HG03342 (cell line): ENCODE measurements around the gene RASSF8.

ENCODE experiments used
- ATAC-seq: cut with Tn5 transposase; IDR thresholded peaks from one replicate; pipeline ENCODE4 v1.9.1; 2021; ENCODE audit warnings: mild to moderate bottlenecking, moderate library complexity; ENCODE audit not compliant: unreplicated experiment

The RASSF8 gene

DNA sequence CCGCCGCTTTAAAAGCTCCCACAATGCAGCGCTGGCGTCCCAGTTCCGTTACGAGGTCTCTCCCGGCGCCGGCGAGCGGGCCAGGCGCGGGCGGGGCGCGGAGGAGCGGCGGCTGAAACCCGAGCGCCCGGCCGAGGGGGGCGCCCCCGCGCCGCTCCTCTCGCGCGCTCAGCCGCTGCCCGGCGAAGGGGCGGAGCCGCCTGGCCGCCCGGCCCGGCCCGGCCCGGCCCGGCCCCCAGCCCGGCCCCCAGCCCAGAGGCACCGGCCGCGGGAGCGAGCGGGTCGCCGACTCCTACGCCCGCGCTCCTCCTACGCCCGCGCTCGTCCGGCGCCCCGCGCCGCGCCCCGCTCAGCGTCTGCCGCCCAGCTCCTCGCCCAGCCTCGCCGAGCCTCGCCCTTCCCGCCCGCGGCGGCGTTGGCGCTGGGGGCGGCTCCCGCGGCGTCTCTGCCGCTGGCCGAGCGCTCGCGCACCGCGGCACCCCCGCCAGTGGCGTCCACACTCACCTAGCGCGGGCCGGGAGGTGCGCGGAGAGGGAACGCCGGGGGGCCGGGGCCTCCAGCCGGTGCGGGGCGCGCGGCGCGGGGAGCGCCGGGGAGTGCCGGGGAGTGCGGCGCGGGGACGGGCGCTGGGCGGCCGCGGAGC, at the start of gene RASSF8:
Gene RASSF8 (plus strand): TSS at position 255 of the 643 bp plus-strand sequence. CDS start 96,662 bp downstream, outside the sequence.
- ATAC-seq, result peak; percentile 79

DNA sequence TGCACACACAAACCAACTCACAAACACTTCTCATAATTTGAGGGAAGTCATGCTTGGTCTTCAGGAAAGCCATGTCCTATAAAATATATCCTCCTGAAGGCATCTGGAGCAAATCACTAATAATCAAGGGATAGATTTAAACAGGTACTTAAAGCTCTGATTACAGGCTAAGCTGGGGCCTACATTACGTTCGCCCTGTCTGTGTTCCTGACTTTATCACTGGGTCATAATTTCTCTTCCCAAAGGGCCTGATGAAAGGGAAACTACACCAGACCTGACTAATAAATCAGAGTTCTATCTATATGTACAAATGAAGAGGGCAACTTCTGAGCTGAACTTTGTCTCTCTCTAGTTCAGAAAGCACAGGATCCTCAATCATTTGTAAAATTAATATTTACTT, 43.9 kb upstream of the RASSF8 start:
- ATAC-seq, result no peak

DNA sequence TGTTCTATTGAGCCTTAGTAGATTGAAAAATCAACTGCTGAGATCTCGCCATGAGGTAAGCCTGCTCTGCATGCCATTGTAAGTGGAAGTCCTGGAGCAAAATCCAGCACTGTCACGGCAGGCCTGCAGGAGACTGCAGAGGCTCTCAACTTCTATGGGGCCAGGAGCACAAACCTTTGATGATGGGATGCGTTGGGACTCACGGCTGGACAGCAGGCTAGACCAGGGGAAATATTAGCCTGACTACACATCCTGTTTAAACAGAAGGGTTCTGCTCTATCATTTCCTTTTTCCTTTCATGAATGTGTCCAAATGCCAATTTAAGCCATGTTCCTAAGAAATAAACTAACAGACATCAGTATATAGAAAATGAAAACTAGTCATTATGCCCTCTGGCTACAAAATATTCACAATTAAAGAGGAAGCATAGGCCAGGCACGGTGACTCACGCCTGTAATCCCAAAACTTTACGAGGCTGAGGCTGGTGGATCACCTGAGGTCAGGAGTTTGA, 33.9 kb upstream of the RASSF8 start:
- no peak for ATAC-seq

DNA sequence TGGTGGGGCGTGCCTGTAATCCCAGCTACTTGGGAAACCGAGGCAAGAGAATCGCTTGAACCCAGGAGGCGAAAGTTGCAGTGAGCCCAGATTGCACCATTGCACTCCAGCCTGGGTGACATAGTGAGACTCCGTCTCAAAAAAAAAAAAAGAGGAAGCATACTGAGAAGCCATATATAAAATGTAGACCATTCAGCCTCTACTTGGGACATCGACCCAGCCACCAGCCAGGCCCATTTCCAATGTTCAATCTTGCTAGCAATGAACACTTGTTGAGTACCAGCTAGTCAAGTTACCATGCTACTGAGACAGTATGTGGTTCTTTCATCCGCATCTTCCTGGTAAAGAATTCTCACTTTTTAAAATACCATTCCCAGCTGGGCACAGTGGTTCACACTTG, 33.4 kb upstream of the RASSF8 start:
- ATAC-seq, result no peak

DNA sequence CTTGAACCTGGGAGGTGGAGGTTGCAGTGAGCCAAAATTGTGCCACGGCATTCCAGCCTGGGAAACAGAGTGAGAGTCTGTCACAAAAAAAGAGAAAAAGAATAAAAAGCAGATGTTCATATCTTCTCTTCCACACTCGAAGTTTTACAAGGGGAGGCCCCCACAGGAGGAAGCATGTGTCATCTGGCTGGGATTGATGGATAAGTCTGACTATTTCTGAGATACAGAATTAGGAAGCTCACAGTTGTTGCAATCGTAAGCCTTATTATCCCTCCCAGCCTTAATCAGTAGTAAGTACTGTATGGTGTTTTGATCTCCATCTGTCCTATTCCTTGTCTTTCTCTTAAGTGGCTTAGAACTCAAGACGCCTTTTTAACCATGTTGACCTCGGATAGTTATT, 31.9 kb upstream of the RASSF8 start:
- no peak for ATAC-seq

- no peak for ATAC-seq
Observed at GRCh38 chr12:25929142-25929541, 29.3 kb upstream of the RASSF8 start.

DNA sequence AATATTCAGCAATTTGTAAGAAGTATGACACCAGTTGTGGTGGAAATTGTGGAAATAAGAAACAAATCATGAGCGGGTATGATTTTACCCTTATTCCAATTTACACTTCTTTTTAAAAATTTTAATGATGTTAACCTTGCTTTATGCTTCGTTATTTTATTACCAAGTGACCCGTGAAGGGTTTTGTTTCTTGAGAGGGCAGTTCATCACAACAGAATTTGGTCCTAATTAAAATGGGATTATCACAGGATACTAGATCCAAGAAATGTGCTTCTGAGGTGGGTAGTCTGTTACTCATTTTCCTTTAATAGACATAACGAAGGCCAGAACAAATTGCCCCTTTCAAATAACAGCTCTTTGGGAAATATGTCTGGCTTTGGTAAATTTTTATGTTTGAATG, 25.5 kb upstream of the RASSF8 start:
- no peak for ATAC-seq

DNA sequence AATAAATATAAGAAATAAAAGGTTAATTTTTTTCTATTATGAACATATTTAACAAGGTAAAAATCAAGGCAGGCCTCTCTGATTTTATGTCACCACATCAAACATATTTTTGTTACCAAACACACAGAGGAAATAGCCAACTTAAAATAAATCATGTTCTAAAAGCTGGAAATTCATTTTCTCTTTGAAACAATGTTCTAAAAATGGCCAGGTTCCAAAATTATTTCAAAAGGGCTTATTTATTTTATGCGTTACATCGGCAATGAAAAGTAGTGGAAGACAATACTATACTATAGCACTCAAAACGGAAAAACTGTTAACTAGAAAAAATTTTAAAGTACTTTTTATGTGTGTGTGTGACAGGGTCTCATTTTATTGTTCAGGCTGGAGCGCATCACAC, 24.0 kb upstream of the RASSF8 start:
- no peak for ATAC-seq

DNA sequence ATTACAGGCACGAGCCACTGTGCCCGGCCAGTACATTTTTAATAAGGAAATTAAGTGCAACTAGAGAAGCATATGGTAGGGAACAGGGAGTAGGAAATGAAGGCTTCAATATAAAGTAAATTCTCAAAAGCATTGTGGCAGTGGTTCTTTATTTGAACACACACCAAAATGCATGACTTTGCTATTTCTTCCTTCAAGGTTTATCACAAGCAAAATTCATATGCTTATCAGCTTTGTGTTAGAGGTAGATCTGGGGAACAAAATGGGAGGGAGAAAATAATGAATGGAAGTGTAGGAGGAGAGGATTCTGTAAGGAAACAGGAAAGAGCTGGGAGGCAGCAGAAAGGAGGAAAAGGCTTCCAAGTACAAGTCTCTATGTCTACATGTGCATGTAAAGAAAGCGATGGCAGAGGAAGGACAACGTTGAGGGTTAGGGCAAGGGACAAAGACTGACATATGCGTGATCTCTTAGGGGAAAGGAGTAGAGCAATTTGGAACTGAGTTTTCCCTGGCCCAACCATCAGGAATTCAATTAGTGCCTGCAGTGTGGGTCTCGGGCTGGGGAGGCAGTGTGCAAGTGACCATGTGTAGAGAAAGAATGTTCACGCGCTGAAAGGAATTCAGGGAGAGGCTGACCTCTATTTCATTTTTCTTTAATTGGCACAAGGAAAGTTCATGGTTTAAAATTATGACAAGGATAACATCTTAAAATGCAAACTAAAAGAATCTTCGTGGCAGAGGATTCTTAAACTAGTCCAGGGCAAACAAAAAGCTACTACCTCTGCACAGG, 22.9 kb upstream of the RASSF8 start:
- ATAC-seq, result no peak

GRCh38 chr12:25937096-25937495, 21.4 kb upstream of the RASSF8 start:
- ATAC-seq, result no peak

DNA sequence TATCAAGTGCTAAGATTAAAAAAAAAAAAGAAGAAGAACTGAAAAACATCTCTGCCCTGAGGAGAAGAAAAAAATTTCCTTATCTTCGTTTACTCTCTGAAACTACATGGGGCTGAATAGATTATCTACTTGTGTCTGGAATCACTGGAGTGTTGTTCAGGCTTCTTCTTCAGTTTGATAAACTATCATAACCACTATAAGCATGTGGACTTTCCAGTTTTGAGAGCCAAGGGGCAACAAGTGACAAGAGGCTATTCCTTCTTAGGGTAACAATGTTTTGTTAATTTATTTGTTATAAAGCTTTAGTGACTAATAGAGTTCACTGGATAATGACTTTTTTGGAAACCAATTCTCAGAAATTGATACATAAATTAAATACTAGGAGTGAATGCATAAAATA, 19.9 kb upstream of the RASSF8 start:
- ATAC-seq, result no peak

- no peak for ATAC-seq
Observed at GRCh38 chr12:25939606-25940005, 18.9 kb upstream of the RASSF8 start.

DNA sequence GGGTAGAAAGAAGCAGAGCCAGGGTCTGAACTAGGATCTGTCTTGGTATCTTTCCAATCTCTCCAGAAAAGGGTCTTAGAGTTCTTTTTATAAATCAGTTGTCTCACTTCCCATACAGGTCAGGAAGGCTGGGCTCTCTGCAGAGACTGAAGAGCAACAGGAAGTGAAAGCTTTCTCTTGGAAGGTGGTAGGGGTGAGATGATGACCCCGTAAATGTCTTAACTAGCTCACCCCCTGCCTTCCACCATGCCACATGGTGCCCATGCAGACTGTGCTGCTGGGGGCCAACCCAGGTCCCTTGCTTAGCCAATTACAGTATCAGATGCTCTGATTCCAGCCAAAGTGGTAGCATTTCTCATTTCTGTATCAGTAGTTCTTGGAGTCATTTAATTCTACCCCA, 17.6 kb upstream of the RASSF8 start:
- ATAC-seq, result no peak

GRCh38 chr12:25942709-25943108, 15.8 kb upstream of the RASSF8 start:
- ATAC-seq, result no peak

DNA sequence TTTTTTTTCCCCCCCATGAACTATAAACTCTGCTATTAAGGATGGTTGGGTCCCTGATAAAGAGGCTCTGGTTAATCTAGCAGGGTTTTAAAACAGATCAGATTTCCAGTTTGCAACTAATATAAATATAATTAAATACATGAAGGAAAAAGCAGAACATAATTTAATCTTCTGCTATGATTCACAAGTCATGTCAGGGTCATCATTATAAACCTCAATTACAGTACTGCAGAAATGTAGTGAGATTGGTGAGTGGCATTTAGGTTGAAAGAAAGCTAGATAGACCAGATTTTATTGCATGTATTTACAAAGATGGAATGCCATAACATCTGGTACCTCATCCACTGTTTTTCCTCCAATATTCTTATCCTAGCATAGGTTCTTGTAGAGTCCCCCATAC, 14.5 kb upstream of the RASSF8 start:
- no peak for ATAC-seq

GRCh38 chr12:25949343-25949742, 9.1 kb upstream of the RASSF8 start:
- no peak for ATAC-seq

DNA sequence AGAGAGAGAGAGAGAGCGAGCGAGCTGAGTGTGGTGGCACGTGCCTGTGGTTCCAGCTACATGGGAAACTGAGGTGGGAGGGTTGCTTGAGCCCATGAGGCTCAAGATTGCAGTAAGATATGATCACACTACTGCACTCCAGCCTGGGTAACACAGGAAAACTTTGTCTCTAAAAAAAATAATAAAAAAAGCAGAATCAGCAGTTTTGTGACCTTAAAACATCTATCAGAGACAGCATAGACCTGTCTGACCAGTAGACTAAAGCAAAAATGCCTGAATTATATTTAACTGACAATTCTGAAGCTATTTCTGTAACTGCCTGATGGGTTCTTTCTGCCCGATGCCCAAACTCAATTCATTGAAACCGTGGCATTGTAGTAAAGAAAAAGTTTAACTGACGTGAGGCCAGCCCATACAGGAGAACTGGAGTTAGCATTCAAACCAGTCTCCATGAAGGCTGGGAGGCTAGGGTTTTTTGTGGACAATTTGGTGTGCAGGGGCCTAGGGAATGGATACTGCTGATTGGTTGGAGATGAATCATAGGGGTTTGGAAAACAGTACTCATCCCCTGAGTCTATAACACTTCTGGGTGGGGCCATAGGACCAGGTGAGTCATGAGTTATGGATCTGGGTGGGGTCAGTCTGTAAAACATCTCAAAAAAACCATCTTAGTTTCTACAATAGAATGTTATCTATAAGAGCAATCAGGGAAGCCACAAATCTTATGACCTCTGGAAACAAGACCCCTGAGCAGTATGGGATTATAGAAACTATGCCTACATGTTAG, 8.0 kb upstream of the RASSF8 start:
- no peak for ATAC-seq

- no peak for ATAC-seq
Observed at GRCh38 chr12:25957793-25958427, 572 bp upstream of the RASSF8 start.

- no peak for ATAC-seq
Observed at GRCh38 chr12:25959071-25959961, 834 bp downstream of the RASSF8 start.

DNA sequence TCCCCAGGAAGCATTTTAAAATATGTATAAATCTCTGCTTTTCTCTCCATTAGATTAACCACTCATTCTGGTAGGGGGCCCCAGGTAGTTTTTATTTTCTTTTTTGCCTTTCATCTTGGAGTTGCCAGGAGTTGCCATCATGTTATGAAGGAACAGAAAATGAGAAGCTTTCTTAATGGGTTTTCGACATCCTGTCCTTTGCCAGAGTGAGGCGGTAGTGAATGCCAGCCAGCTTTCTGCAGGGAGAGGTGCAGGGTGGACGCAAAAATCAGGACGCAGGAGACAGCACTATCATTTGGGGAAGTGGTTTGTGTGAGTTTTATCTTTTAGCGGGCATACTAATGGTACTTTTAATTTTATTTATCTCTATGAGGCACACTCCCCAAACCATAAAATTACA, 1.7 kb downstream of the RASSF8 start:
- ATAC-seq, result no peak
